LHCN-M2 (cell line): Measurements from ENCODE around the gene SH3RF1. TPM values are rescaled to one million over a fixed set of nuclear protein-coding genes. Genes with fewer than 3 reads are reported as not detected.

Source experiments
- DNase-seq: peaks from one replicate; pipeline ENCODE4 v3.0.0-alpha.2; 2012; ENCODE audit warnings: low read depth
- total RNA-seq: library from RNA; depleted of rRNA; stranded (reverse); fragments of >200 nt; gene quantifications from 2 replicates; pipeline ENCODE4 v1.2.3, GENCODE V29; 2014

SH3RF1 gene
- total RNA-seq, 1 experiment from 2014 or later: 9.2 TPM

- no peak for DNase-seq
Observed at GRCh38 chr4:169275180-169275579, 4.4 kb upstream of the SH3RF1 start.

GRCh38 chr4:169274033-169274432 is 3.3 kb upstream of the SH3RF1 start:
- no peak for DNase-seq

- peak; percentile 42 for DNase-seq
Observed at GRCh38 chr4:169272265-169272886, 1.6 kb upstream of the SH3RF1 start.

- DNase-seq: no peak
Observed at GRCh38 chr4:169271692-169272007, 894 bp upstream of the SH3RF1 start.

- peak; percentile 54 for DNase-seq
Observed at GRCh38 chr4:169269916-169270809, 593 bp downstream of the SH3RF1 start.

- DNase-seq: peak; percentile 65
Observed at GRCh38 chr4:169268951-169269760, 1.6 kb downstream of the SH3RF1 start.

GRCh38 chr4:169267070-169267469 is 3.7 kb downstream of the SH3RF1 start:
- DNase-seq: no peak

GRCh38 chr4:169266661-169267060 is 4.1 kb downstream of the SH3RF1 start:
- no peak for DNase-seq

- no peak for DNase-seq
Observed at GRCh38 chr4:169266081-169266480, 4.7 kb downstream of the SH3RF1 start.

GRCh38 chr4:169263791-169264392 is 6.9 kb downstream of the SH3RF1 start:
- DNase-seq: no peak

- DNase-seq: no peak
Observed at GRCh38 chr4:169260217-169260866, 10.4 kb downstream of the SH3RF1 start.

- DNase-seq: no peak
Observed at GRCh38 chr4:169259271-169259670, 11.5 kb downstream of the SH3RF1 start.

- no peak for DNase-seq
Observed at GRCh38 chr4:169258141-169258540, 12.6 kb downstream of the SH3RF1 start.

GRCh38 chr4:169256856-169257761 is 13.6 kb downstream of the SH3RF1 start:
- DNase-seq: no peak

GRCh38 chr4:169256101-169256612 is 14.6 kb downstream of the SH3RF1 start:
- DNase-seq: peak; percentile 43

- DNase-seq: peak; percentile 85
Observed at GRCh38 chr4:169254546-169254983, 16.2 kb downstream of the SH3RF1 start.

- peak; percentile 79 for DNase-seq
Observed at GRCh38 chr4:169253904-169254303, 16.9 kb downstream of the SH3RF1 start.

GRCh38 chr4:169253113-169253671 is 17.6 kb downstream of the SH3RF1 start:
- peak; percentile 35 for DNase-seq

- DNase-seq: no peak
Observed at GRCh38 chr4:169252339-169253112, 18.2 kb downstream of the SH3RF1 start.
